Fibroblast of skin of right biceps (primary cell): Measurements from ENCODE around the gene BLOC1S4.

Experiments used
- DNase-seq: peaks from one replicate; pipeline ENCODE4 v3.0.0-alpha.2; 2013

BLOC1S4 gene

DNA sequence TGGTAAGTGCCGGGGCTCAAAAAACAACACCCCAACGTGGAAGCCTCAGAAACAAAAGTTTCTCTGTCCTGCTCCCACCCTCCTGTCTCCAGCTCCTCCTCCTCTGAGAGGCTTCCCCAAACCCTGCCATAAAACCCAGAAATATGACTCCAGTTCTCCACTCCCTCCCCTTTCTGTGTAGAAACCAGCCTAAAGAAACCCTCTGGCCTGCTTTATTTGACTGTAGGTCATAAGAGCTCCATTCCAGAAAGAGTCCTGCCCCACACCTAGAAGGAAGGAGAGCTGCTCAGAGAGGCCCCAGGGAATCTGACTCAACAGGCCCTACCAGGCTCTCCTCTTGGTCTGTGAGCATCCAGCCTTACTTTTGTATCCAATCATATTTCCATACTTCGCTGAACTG lies 23.2 kb upstream of the BLOC1S4 start:
- DNase-seq: peak; percentile 52

DNA sequence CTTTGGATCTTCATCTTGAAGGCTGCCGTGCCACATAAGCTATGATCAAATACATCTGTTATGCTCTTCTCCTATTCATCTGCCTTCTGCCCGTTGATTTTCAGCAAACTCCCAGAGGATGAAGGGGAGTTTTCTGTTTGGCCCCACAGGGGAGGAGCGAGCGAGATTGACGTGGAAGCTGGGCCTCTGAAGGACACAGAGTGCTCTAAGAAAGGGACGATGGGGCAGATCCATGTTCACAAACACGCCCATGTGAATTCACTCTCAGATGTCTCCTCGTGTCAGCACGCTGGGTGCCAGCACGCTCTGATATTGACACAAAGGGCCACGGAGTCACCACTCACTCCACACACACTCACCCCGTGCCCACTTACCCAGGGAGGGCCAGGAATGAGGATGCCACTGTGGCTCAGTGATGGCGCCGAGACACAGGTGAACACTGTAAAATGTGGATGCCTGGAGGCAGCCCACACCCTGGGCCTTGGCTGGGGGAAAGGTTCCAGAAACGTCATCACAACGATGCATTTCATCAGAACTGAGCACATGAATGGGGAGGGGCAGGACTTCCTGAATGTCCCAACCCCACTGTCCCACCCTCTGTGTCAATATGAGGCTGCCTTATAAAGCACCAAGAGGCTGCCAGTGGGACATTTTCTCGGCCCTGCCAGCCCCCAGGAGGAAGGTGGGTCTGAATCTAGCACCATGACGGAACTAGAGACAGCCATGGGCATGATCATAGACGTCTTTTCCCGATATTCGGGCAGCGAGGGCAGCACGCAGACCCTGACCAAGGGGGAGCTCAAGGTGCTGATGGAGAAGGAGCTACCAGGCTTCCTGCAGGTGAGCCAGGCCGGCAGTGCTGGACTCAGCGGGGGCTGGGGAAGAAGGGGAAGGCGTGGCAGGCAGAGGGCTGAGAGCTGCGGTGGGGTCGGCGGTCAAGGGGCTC lies 22.5 kb upstream of the BLOC1S4 start, which contains the start of gene S100P:
Gene S100P (plus strand): TSS at position 648 of the 946 bp plus-strand sequence. CDS start 55 bp downstream, at position 703.
- no peak for DNase-seq

- DNase-seq: no peak
Observed at GRCh38 chr4:6694177-6694901, 21.6 kb upstream of the BLOC1S4 start.

DNA sequence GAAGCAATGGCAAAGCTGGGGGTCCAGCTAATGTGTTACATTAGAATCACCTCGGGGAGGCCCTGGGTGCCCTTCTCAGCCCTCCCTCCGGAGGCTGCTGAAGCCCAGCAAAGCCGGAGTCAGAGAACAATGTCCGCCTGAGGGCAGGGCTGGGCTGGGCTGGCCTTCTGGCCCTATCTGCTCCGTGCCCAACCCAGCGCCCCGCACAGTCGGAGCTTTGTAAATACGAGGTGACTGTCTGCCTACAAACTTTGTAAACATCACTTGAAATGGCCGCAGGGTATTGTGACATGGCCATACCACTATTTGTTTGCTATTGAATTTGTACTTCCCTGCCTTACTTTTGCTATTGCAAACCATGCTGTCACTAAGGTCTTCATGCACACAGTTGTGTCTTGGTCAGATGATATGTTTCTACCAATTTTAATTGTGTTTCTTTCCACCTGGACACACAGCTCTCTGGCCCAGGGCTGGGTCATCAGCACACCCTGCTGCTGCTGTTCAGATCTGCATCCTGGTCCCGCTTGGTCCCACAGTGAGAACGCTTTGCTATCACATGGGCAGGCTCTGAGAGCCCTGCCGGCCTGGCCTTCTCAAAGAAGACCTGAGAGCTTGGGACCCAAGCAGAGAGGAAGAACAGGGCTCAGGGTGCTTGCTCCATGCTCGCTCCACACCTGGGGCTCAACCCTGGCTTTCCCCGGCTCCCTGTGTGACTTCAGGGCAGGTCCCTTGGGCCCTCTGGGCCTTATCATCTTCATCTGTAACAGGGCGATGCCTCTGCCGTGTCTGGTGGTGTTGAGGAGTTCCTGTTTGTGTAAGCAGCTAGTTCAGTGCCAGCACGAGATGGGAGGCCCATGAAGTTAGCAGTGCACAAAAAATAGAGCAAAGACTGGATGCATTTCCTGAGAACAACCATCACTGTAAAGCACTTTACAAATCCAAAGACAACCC lies 20.0 kb upstream of the BLOC1S4 start:
- DNase-seq: no peak

- no peak for DNase-seq
Observed at GRCh38 chr4:6696611-6697010, 19.4 kb upstream of the BLOC1S4 start.

DNA sequence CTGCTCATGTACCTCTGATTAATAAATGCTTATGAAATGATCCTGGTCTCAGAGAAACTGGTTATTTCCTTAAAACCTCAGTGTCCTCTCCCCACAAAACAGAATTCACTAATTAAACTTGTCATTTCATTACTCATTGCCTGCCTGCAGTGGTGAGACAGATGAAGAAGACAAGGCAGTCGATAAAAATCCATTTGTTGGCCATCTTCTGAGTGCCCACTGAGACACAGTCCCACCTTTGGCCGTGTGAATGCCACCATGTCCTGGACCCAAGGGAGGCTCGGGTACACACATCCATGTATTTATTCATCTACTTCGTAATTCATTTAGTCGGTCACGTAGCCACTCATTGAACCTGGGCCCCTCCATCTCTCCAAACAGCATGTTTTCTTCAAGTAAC lies 18.8 kb upstream of the BLOC1S4 start:
- DNase-seq: no peak

- DNase-seq: no peak
Observed at GRCh38 chr4:6699388-6699787, 16.6 kb upstream of the BLOC1S4 start.

- DNase-seq: no peak
Observed at GRCh38 chr4:6699903-6700302, 16.1 kb upstream of the BLOC1S4 start.

DNA sequence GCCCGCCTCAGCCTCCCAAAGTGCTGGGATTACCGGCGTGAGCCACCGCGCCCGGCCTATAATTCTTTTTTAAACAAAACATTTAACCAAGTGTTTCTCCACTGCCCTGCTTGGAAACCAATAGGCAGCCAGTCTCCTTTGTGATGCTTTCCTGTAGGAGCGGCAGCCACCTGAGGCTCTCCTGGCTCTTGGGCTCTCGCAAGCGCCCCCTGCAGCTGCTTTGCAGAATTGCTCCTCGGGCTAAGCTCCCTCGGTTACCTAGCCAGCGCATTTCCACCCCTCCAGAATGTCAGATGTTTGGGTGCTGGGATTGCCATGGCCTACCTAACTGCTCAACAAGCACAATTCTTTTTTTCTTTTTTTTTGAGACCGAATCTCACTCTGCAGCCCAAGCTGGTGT lies 14.6 kb upstream of the BLOC1S4 start:
- no peak for DNase-seq

GRCh38 chr4:6702761-6703160 lies 13.2 kb upstream of the BLOC1S4 start:
- no peak for DNase-seq

DNA sequence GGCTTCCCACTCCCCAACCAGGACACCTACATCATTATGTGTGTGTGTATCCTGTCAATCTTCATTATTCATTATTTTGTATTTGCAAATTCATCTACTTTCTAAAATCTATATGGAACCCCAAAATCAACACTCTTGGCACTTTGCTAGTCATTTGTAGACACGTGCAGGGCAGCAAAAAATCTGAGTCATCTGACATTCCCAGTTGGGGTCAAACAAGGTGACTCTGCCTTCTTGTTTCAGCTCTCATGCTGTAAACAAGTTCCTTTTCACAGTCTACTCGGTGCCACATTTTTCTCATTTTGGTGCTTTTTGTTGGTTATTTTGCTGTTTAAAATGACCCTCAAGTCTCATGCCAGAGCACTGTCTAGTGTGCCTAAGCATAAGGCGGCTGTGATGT lies 12.2 kb upstream of the BLOC1S4 start:
- no peak for DNase-seq

- no peak for DNase-seq
Observed at GRCh38 chr4:6705646-6706045, 10.3 kb upstream of the BLOC1S4 start.

GRCh38 chr4:6706173-6706572 lies 9.8 kb upstream of the BLOC1S4 start:
- no peak for DNase-seq

GRCh38 chr4:6709230-6710114 lies 6.5 kb upstream of the BLOC1S4 start, which contains the start of gene MRFAP1L1:
MRFAP1L1 (minus strand) TSS chr4:6709865; CDS start chr4:6709629, 236 bp downstream.
- peak; percentile 98 for DNase-seq

DNA sequence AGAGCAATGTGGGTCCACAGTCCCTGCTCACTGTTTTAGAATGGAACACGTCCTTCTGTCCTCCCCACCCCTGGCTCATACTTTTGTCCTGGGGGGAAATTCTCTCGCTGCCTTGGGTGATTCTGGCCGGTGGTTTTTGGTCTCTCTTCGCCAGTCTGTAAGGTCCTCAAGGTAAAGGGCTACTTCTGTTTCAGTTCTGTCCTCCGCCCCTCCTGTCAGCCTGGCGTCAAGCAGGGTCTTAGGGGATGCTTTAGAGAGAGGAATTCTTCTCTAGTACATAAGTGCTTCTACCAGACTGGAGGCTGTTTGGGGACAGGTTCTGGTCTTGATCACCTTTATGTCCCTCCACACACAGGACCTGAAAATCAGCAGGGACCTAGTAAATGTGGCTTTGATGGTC lies 5.7 kb upstream of the BLOC1S4 start:
- no peak for DNase-seq

DNA sequence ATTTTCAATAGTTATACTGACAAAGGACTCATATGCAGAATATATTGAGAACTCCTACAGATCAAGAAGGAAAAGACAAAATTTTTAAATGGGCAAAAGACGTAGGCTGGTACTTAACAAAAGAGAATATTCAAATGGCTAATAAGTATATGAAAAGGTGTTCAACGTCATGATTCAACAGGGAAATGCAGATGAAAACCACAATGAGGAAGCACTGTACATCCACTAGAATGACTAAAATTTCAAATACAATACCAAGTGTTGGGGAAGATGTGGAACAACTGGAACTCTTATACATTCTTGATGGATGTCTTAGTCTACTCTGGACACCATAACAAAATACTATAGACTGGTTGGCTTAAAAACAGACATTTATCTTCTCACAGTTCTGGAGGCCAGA lies 5.0 kb upstream of the BLOC1S4 start:
- no peak for DNase-seq

GRCh38 chr4:6714954-6715353 lies 1.0 kb upstream of the BLOC1S4 start:
- no peak for DNase-seq

DNA sequence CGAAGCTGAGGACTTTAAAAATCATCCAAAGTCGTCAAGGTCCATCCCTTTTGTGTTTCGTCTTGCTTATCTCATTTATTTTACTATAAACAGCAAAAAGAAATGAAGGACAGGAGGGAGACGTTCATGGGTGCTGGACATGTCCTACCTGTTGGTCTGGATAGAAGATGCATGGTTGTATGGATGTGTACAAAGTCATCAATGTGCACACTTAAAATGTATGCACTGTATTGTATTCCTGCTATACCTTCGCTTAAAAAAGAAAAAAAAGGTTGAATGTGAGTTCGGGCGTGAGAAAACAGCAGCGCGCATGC lies 313 bp upstream of the BLOC1S4 start:
- DNase-seq: no peak

DNA sequence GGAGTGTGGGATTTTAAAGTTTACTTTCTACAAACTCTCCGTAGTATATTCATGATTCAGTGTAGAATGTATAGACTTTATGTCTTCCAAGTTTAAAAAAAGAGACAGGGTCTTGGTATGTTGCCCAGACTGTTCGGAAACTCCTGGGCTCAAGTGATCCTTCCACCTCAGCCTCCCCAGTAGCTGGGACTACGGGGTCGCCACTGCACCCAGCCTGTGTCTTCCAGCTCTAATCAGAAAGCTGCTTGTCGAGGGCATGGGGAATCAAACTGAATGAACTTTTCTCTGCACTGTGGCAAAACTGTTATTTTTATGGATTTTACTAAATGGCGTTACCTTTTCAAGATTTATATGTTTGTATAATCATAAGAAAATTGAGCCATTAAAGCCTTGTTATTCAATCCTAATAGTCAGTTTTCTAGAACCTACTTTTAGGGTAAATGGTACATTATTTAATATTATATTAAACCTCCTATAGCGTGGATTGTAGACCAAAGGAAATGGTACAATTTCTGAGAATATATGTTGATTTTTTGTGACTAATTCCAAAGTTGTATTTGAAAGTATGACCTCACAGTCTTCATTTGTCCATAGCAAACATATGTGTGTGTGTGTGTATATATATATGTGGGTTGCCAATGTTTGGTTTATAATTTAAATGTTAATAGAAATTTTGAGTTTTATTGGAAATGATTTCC lies 1.1 kb downstream of the BLOC1S4 start:
- DNase-seq: no peak

GRCh38 chr4:6718932-6719610 lies 3.1 kb downstream of the BLOC1S4 start:
- no peak for DNase-seq
